Left forelimb (tissue), 1 donor: ENCODE results near the gene COPS7A.

Source experiments
- DNase-seq: peaks from one replicate; pipeline ENCODE4 v3.0.0-alpha.2; 2018; ENCODE audit warnings: low spot score

The COPS7A gene

DNA sequence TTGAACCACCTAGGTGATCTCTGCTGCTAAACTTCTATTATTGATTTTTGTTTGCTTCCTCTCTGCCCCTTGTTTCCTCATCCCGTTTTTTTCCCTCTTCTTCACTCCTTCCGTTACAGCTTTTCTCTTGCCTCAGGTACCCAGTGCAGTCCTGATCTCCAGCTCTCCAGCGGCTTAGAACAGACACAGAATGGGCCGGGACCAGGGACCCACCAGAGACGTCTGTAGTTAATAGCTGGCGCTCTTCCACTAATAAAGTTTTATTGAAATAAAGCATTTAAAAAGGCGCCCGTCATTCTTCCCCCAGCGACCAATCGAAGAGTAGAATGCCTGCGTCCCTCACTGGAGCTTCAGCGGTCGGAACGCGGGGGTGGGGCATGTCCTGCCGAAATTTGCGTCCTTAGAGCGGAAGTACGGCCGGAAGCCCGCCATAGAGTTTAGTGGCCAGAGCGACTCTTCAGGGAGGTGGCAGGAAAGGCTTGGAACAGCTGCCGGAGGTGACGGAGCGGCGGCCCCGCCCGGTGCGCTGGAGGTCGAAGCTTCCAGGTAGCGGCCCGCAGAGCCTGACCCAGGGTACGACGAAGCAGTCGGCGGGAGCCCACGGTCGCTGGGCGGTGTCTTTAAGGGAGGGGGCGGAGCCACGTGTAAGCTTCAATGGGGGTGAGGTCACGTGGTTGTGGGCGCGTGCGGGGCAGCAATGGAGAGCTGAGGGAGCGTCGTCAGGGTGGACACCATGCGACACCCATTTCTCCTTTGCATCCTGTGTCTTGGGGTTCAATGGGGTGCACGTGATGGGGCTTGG lies at the start of gene COPS7A:
TSS of gene COPS7A (plus strand) at position 440 of the 802 bp plus-strand sequence. CDS start 611 bp downstream, outside the sequence.
- peak; percentile 98 for DNase-seq

DNA sequence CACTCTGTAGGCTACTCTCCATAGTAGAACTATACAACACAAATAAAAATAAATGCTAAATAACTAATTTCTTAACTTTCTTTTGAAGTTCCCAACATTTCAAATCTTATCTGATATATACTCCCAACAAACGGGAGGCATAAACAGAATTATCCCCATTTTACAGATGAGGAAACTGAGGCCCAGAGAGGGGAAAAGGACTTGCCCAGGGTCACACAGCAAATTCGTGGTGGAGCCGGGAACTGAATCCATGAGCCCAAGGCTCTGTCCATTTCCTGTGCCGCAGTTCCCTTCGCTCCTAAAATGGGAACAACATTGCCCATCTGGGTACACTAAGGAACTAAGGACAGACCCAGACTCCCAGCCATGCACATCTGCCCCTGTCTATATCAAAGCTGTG lies 46.9 kb upstream of the COPS7A start:
- DNase-seq: no peak

GRCh38 chr12:6684609-6685008 lies 39.2 kb upstream of the COPS7A start:
- DNase-seq: no peak

DNA sequence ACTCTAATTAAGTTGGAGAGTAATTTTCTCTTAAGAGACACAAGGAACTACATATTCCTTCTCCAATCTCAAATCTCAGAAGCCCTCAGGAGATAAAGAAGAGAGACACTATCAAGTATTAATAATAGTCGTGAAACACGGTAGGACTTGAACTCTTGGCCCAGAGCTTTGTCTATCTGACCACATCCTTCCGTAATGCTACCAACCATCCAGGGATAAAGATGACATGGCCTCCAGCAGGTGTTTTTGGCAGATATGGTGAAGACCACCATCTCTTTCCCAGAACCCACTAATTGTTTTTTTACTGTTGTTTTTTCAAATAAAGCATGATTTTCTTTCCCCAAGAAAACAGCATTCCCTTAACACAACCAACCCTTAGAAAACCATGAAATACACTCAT lies 38.0 kb upstream of the COPS7A start:
- no peak for DNase-seq

DNA sequence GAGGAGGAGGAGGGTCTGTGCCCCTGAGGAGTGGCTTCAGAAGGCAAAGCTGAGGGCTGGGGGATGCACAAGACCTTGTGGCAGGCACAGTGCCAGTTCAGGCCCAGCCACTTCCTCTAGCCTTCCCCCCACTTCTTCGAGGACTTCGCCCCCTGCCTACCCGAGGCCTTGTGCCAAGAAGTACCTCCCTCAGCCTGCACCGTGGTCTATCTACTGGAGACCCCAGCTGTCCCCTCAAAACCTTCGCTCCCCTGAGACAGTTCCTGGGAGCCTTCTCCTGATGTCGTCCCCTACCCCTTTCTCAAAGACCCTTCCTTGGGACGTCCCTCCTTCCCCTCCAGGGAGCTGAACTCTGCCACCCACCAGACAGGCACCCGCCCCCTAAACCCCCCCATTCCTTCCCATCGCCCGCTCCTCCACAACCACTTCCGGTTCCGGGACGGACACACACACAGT lies 35.3 kb upstream of the COPS7A start:
- no peak for DNase-seq

DNA sequence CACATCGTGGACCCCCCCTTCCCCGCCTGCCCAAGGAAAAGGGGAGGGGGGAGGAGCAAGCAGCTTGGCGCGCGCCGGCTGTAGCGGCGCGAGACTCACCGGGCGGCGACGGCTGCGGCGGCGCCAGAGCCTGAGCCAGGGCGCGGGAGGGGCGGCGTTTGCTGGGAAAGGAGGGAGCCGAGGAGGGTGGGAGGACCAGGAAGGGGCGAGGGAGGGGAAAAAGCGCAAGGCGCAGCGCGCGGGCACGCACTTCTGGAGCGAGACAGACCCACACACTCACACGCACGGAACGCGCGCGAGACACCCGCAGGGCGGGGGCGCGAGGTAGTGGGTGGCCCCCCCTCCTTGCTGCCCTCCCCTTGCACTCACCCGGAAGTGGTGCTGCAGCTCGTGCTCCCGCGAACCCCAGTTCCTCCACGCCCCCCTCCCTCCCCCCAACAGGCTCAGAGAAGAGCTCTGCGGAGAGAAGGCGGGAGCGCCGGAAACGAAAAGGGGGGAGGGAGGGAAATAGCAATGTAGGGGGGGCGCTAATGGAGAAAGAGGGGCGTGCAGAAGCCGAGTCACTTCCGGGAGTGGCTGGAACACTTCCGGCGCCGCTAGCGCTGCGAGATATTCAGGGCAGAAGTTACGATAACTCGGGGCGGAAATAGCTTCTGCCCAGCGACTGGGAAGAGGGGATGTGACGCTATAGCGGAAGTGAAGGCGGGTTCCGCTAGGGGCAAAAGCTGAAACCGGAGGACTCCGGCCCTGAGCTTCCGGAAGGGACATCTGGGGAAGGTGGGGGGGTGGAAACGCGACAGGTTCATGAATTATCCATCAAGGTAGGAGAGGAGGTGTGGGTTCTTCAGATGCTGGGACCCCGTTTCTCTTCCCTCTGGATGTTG lies 34.6 kb upstream of the COPS7A start, which contains the start of gene ZNF384:
TSS of gene ZNF384 (minus strand) at position 377 of the 884 bp plus-strand sequence. CDS start 9,855 bp downstream, outside the sequence.
- peak; percentile 97 for DNase-seq

DNA sequence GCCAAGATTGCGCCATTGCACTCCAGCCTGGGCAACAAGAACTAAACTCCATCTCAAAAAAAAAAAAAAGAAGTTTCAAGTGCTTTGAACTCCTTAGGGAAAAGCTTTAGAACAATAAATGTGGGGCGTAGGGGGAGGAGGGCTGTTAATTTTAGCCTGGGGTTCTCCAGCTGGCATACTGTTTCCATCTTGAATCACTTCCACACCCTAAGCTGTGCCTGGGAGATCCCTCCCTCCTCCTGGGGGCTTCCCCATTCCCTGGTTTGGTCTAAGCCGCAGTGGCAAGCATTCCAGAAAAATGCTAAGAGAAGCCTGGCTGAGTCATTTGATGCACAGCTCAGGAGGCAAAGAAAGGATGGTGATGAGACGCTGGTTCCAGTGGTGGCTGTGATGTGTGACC lies 32.4 kb upstream of the COPS7A start:
- no peak for DNase-seq

- no peak for DNase-seq
These were observed 31.0 kb upstream of the COPS7A start for GRCh38 chr12:6692888-6693287.

GRCh38 chr12:6693832-6694355 lies 30.0 kb upstream of the COPS7A start:
- DNase-seq: no peak

DNA sequence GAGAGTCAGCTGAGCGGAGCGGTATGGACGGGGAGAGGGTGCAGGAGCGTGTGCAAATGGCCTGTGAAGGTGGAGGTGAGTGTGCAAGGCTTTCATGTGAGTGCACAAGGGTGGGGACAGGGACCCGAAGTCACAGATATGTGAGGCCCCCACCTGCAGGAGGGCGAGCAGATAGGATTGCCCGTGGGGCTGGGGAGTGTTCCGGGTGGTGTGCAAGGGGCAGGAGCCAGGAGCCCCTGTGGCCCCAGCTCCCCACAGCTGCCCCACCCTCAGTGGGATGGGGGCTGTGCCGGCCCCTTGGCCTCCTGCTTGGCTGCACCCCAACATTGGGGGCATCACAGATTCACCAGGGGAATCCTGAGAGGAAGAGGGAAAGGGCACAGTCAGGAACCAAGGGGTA lies 29.1 kb upstream of the COPS7A start:
- DNase-seq: no peak

- no peak for DNase-seq
These were observed 28.4 kb upstream of the COPS7A start for GRCh38 chr12:6695313-6696045.

- DNase-seq: no peak
These were observed 26.9 kb upstream of the COPS7A start for GRCh38 chr12:6696690-6697583.

DNA sequence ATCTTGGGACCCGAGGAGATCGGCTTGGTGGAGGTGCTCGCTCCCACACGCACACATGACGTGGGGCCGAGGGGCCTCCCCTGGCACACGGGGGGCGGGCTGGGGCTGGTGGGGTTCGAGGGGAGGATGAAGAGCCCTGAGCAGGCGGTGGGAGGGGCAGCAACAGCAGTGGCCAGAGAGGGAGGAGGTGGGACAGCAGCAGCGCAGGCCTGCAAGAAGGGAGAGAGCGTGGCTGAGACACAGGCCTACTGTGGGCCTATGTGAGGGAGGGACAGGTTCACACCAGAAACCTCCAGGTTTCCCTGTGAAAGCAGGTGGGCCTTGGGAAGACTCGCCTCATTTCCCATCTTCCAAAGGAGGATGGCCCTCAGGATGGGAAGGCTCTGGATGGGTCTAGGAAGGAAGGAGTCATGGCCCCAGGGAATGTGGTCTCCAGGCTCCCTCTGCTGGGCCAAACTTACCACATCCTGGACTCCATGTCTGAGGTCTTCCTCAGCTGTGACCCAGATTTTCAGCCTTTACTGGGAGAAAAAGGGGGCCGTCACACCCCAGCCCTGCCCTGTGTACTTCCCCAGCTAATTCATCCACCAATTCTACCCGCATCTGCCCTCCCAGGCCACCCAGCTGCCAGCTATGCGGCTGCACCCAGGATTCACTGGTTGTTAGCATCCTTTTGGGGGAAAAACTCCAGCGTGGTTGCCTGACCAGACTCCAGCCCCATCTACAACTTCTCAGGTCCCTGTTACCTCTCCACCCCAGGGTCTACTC lies 26.1 kb upstream of the COPS7A start:
- no peak for DNase-seq

- DNase-seq: no peak
These were observed 25.3 kb upstream of the COPS7A start for GRCh38 chr12:6698352-6699046.

- DNase-seq: no peak
These were observed 24.4 kb upstream of the COPS7A start for GRCh38 chr12:6699259-6699988.

DNA sequence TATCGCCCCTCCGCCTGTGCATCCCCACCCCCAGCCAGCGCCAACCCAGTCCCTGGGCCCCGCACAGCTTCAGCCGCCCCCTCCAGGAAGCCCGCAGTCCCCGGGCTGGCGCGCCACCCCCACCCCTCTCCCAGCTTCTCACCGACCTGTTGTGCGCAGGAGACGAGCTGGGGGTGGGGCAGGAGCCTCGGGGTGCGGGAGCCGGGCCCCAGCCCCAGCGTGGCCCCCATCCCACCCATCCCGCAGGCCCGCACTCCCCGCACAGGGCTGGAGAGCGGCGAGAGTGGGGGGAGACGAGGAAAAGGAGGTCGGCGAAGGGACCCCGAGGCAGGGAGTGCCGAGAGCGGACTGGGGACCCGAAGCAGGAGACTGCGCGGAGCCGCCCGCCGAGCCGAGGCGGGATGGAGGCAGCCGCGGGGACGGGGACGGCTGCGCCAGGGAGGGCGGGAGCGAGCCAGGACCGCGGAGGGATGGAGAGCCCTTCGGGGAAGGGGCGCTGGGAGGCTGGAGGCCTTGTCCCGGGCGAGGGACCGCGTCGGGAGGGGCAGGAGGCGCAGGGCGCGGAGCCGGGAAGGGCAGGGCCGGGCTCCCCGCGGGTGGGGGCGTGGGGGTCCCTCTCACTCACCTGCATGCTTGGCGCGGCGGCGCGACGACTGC lies 23.7 kb upstream of the COPS7A start:
- no peak for DNase-seq

DNA sequence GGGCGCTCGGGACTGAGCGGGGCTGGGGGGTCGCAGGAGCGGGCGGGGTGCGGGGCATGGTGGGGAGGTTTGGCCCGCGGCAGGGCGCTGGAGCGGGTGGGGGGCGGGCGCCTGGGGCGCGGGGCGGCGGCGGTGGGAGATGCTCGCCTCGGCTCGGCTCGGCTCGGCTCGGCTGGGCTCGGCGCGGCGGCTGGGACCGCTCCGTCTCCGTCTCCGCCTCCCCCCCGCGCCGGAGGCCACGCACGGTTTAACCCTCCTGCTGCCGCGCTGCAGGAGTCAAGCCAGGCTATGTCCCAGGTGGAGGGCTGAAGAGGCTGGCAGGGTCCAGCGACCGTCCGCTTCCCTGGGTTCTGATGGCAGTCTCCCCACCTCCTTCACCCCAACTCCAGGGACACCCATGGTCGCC lies 23.2 kb upstream of the COPS7A start, which contains the start of gene PIANP:
TSS of gene PIANP (minus strand) at position 170 of the 406 bp plus-strand sequence. CDS start 2,754 bp downstream, outside the sequence.
- peak; percentile 75 for DNase-seq
